Activated naive CD8-positive, alpha-beta T cell (primary cell): ENCODE results near the gene ASB2.

Experiments used
- H3K27ac Mint-ChIP-seq: one replicate; pipeline ENCODE4 v1.8.0; 2021; ENCODE audit warnings: mixed read lengths
- H3K27me3 Mint-ChIP-seq: one replicate; pipeline ENCODE4 v1.8.0; 2021; ENCODE audit warnings: mixed read lengths
- H3K36me3 Mint-ChIP-seq: one replicate; pipeline ENCODE4 v1.8.0; 2021; ENCODE audit warnings: mixed read lengths
- H3K4me1 Mint-ChIP-seq: one replicate; pipeline ENCODE4 v1.8.0; 2021; ENCODE audit warnings: low read depth, mixed read lengths
- H3K4me3 Mint-ChIP-seq: one replicate; pipeline ENCODE4 v1.8.0; 2021; ENCODE audit warnings: mild to moderate bottlenecking, mixed read lengths
- H3K9me3 Mint-ChIP-seq: one replicate; pipeline ENCODE4 v1.8.0; 2021; ENCODE audit warnings: low read depth, mixed read lengths

Gene ASB2

GRCh38 chr14:93895023-93895604 is 81.3 kb downstream of the ASB2 start:
- H3K36me3 Mint-ChIP-seq, result no peaks in the 10 kb centered on the region
- H3K27me3 Mint-ChIP-seq, result peaks cover 3% of the 10 kb centered on the region
- no peaks in the 10 kb centered on the region for H3K4me1 Mint-ChIP-seq
- no peak overlapping the region for H3K4me3 Mint-ChIP-seq
- H3K9me3 Mint-ChIP-seq, result no peaks in the 10 kb centered on the region
- no peak overlapping the region for H3K27ac Mint-ChIP-seq

- H3K9me3 Mint-ChIP-seq, result no peaks in the 10 kb centered on the region
- no peak overlapping the region for H3K4me3 Mint-ChIP-seq
- H3K27me3 Mint-ChIP-seq, result peaks cover 5% of the 10 kb centered on the region
- H3K27ac Mint-ChIP-seq, result no peak overlapping the region
- H3K4me1 Mint-ChIP-seq, result no peaks in the 10 kb centered on the region
- no peaks in the 10 kb centered on the region for H3K36me3 Mint-ChIP-seq
These were observed 82.6 kb downstream of the ASB2 start for GRCh38 chr14:93893661-93894261.

GRCh38 chr14:93892923-93893558 is 83.3 kb downstream of the ASB2 start:
- H3K4me3 Mint-ChIP-seq, result no peak overlapping the region
- H3K27me3 Mint-ChIP-seq, result peaks cover 7% of the 10 kb centered on the region
- no peak overlapping the region for H3K27ac Mint-ChIP-seq
- H3K36me3 Mint-ChIP-seq, result no peaks in the 10 kb centered on the region
- no peaks in the 10 kb centered on the region for H3K4me1 Mint-ChIP-seq
- H3K9me3 Mint-ChIP-seq, result no peaks in the 10 kb centered on the region

- H3K27me3 Mint-ChIP-seq, result peaks cover 7% of the 10 kb centered on the region
These were observed 83.9 kb downstream of the ASB2 start for GRCh38 chr14:93892505-93892839.

GRCh38 chr14:93891756-93892504 is 84.4 kb downstream of the ASB2 start:
- H3K36me3 Mint-ChIP-seq, result no peaks in the 10 kb centered on the region
- H3K27me3 Mint-ChIP-seq, result peaks cover 12% of the 10 kb centered on the region
- no peaks in the 10 kb centered on the region for H3K4me1 Mint-ChIP-seq
- no peak overlapping the region for H3K27ac Mint-ChIP-seq
- H3K4me3 Mint-ChIP-seq, result no peak overlapping the region
- H3K9me3 Mint-ChIP-seq, result no peaks in the 10 kb centered on the region

More at GRCh38 chr14:93892505-93892839, 83.9 kb downstream of the ASB2 start:
- no peak overlapping the region for H3K27ac Mint-ChIP-seq
- no peaks in the 10 kb centered on the region for H3K4me1 Mint-ChIP-seq
- no peaks in the 10 kb centered on the region for H3K9me3 Mint-ChIP-seq
- H3K4me3 Mint-ChIP-seq, result no peak overlapping the region
- H3K36me3 Mint-ChIP-seq, result no peaks in the 10 kb centered on the region

GRCh38 chr14:93889739-93890483 is 86.5 kb downstream of the ASB2 start:
- H3K4me1 Mint-ChIP-seq, result no peaks in the 10 kb centered on the region
- H3K27ac Mint-ChIP-seq, result no peak overlapping the region
- H3K9me3 Mint-ChIP-seq, result peaks cover 4% of the 10 kb centered on the region

GRCh38 chr14:93888995-93889394 is 87.4 kb downstream of the ASB2 start:
- Mint-ChIP-seq H3K36me3 (no peaks in the 10 kb centered on the region), H3K9me3 (peaks cover 4% of the 10 kb centered on the region), H3K27ac (no peak overlapping the region), H3K27me3 (peaks cover 15% of the 10 kb centered on the region), H3K4me3 (no peak overlapping the region), H3K4me1 (no peaks in the 10 kb centered on the region)

More at GRCh38 chr14:93889739-93890483, 86.5 kb downstream of the ASB2 start:
- peaks cover 15% of the 10 kb centered on the region for H3K27me3 Mint-ChIP-seq
- no peaks in the 10 kb centered on the region for H3K36me3 Mint-ChIP-seq
- H3K4me3 Mint-ChIP-seq, result no peak overlapping the region

- Mint-ChIP-seq H3K27ac (no peak overlapping the region), H3K4me3 (no peak overlapping the region), H3K36me3 (no peaks in the 10 kb centered on the region), H3K4me1 (no peaks in the 10 kb centered on the region), H3K27me3 (peaks cover 15% of the 10 kb centered on the region), H3K9me3 (peaks cover 10% of the 10 kb centered on the region)
These were observed 91.4 kb downstream of the ASB2 start for GRCh38 chr14:93884950-93885349.
